NCI-H2081 (cell line): ENCODE data around the gene ANO5.
"Not testable (repeated sequence)": the region's sequence is repeated elsewhere in the genome, so short reads cannot be mapped to it uniquely, and the experiment has no call there.

ENCODE experiments used
- DNase-seq, 2 experiments: peaks; one replicate each; lab custom pipeline; 2025; lab: John Stamatoyannopoulos, UW

The ANO5 gene

DNA sequence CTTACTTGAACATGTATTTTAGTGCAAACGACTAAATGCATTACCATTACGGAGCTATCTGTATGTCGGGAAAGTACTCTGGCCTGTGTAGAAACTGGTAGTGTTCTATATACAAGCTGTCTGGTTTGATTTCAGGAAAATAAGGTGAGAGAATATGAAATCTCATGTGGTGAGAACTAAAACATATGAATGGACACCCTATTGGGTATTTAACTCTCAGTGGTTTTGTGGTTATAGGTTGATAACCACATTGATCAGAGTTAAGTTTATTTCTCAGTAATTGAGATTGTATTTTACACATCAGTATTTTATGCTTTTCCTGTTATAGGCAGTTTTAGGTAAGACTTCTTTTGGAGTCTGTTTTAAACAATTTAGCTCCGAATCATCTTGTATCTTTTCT lies 10.4 kb downstream of the ANO5 start:
- DNase-seq, result no peak

GRCh38 chr11:22207162-22207561 lies 14.3 kb downstream of the ANO5 start:
- no peak for DNase-seq

DNA sequence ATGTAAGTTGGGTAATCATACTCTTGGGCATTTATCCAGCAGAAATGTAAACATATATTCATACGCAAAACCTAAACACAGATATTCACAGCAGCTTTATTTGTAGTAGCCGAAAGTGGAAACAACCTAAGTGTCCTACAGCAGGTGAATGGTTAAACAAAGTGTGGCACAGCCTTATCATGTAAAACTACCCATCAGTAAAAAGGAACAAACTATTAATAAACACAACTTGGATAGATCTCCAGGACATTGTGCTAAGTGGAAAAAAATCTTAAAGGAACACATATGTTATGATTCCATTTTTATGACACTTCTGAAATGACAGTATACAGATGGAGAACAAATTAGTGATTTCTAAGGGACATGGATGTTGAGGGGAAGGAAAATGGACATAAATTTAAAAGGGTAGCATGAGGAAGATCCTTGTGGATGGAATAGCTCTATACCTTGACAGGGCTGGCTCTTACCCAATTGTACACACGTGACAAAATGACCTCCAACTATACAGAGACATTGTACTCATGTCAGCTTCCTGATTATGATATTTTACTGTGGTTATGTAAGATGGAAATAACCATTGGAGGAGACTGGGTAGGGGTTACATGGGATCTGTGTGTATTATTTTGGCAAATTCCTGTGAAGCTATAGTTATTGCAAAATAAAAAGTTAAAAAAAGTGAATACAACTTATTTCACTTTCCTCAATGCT lies 15.4 kb downstream of the ANO5 start:
- DNase-seq, result no peak

GRCh38 chr11:22216940-22217339 lies 24.1 kb downstream of the ANO5 start:
- no peak for DNase-seq

GRCh38 chr11:22221143-22221542 lies 28.3 kb downstream of the ANO5 start:
- no peak for DNase-seq

DNA sequence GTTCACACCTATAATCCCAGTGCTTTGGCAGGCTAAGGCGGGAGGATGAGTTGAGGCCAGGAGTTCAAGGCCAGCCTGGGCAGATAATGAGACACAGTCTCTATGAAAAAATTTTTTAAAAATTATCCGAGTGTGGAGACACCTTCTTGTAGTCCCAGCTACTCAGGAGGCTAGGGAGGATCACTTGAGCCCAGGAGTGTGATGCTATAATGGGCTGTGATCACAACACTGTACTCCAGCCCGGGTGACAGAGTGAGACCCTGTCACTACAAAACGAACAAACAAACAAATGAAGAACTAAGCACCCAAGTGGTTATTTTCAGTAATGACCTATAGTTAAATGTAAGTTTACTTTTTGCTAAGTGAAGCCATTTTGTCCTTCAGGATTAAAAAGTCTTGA lies 32.3 kb downstream of the ANO5 start:
- DNase-seq, result no peak

DNA sequence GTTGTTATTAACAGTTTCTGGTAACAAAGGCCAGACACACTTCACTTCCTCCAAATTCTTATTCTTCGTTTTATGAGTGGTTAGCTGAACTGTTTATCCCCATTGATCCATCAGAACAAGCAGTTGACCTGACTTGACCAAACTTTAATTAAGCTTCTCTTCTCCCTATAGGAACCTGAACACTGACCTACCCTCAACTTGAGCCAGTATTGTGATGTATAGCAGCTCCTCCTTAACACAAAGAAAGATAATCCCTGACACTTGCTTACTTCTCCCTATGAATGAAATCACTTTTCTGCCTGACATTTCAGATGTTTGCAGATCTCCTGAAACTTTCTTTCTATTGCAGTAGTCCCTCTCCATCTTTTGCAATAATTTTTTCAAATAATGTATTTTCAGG lies 41.9 kb downstream of the ANO5 start:
- DNase-seq, result no peak

GRCh38 chr11:22244986-22245592 lies 52.2 kb downstream of the ANO5 start:
- peak; percentile 39 to 51 for DNase-seq

- no peak for DNase-seq
Observed at GRCh38 chr11:22246992-22247391, 54.1 kb downstream of the ANO5 start.

GRCh38 chr11:22249871-22250270 lies 57.0 kb downstream of the ANO5 start:
- DNase-seq, result no peak

- DNase-seq, result no peak
Observed at GRCh38 chr11:22256876-22257275, 64.0 kb downstream of the ANO5 start.

GRCh38 chr11:22263613-22264012 lies 70.7 kb downstream of the ANO5 start:
- no peak for DNase-seq

GRCh38 chr11:22268983-22269624 lies 76.2 kb downstream of the ANO5 start:
- not testable (repeated sequence) for DNase-seq

GRCh38 chr11:22273781-22274180 lies 80.9 kb downstream of the ANO5 start:
- no peak for DNase-seq

- no peak for DNase-seq
Observed at GRCh38 chr11:22275600-22275999, 82.7 kb downstream of the ANO5 start.

- no peak for DNase-seq
Observed at GRCh38 chr11:22276535-22276934, 83.7 kb downstream of the ANO5 start.

- DNase-seq, result not testable (repeated sequence)
Observed at GRCh38 chr11:22284991-22285390, 92.1 kb downstream of the ANO5 start.

GRCh38 chr11:22302368-22302767 lies 109.5 kb downstream of the ANO5 start:
- no peak for DNase-seq

DNA sequence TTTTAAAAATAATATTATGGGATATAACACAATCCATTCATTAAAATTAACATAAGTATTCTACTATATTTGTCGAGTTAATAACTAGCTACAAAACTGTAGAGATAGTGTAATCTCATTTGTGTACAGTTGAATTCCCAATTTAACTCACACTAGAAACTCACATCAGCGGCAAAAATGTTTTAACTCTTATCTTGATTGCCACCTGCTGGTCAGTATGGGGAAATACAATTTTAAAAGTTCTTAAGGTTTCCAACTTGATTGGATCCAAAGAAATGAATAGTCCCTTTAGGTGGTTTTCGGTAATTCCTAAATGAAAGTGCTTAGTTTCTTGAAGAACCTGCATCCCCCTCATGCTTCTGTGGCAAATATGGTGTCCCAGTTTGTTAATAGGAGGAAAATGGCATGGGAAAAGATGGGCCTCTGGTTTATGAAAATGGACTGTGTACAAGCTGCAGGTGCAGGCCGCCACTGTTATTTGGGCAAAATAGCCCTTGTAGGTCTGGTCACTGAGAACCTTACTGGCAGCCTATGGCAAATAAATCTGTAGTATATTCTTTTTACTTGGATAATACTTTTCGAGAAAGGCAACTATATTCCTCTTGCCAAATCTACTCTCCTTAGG lies 111.6 kb downstream of the ANO5 start:
- peak; percentile 25 to 46 for DNase-seq

GRCh38 chr11:22317656-22318055 lies 124.8 kb downstream of the ANO5 start:
- no peak for DNase-seq

DNA sequence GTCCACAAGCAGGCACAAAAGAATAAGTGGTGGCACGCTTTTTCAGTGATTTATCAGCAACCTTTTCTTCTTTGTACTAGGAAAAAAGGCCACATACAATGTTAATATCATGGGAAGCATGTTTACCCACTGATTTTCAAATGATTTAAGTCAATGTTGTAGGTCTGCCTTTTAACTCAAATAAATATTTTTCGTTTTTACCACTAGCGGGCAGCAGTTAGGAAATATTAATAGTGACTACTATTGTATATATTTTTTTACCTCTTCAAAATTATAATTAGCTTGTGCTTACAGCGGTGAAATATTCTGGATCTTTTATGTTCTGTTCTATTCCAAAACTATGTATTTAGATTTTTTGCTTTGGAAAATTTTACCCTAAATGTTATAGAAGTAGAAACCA lies 138.9 kb downstream of the ANO5 start:
- DNase-seq, result no peak
